Endothelial cell of umbilical vein (primary cell): ENCODE results near the gene TMEM108.

ENCODE experiments used
- CTCF ChIP-seq, 2 donors: IDR thresholded peaks; 1 replicate in 1 of 2; 2 replicates in 1 of 2; pipeline ENCODE4 v1.5.1; 2011; ENCODE audit warnings: low read length in 2 of 2, mild to moderate bottlenecking in 2 of 2, moderate library complexity in 2 of 2, control low read depth in 1 of 2, inconsistent platforms in 1 of 2, low read depth in 1 of 2; ENCODE audit not compliant: insufficient read depth in 1 of 2; ENCODE audit errors: extremely low read depth in 1 of 2
- EZH2 ChIP-seq: IDR thresholded peaks from 2 replicates; pipeline ENCODE4 v1.6.1; 2012; ENCODE audit warnings: borderline replicate concordance, low read depth, mild to moderate bottlenecking, moderate library complexity, low read length, inconsistent platforms; ENCODE audit not compliant: severe bottlenecking
- FOS ChIP-seq: IDR thresholded peaks from 2 replicates; pipeline ENCODE4 v1.6.1; 2011; ENCODE audit warnings: mild to moderate bottlenecking, low read length, moderate library complexity, borderline replicate concordance; ENCODE audit not compliant: insufficient read depth
- JUN ChIP-seq: IDR thresholded peaks from 2 replicates; pipeline ENCODE4 v1.6.1; 2011; ENCODE audit warnings: borderline replicate concordance, low read depth; ENCODE audit not compliant: insufficient read length, insufficient read depth
- MAX ChIP-seq: IDR thresholded peaks from 2 replicates; pipeline ENCODE4 v1.6.1; 2011; ENCODE audit not compliant: insufficient read depth, insufficient read length
- MYC ChIP-seq: IDR thresholded peaks from one replicate; pipeline ENCODE4 v1.6.1; 2011; ENCODE audit warnings: mild to moderate bottlenecking, low read depth, low read length
- POLR2A ChIP-seq: IDR thresholded peaks from 2 replicates; pipeline ENCODE4 v1.6.1; 2012; ENCODE audit warnings: low read depth, mild to moderate bottlenecking, control low read depth, low read length
- POLR2AphosphoS5 ChIP-seq: IDR thresholded peaks from 2 replicates; pipeline ENCODE4 v1.6.1; 2012; ENCODE audit warnings: low read depth, mild to moderate bottlenecking, control low read depth, low read length, moderate library complexity; ENCODE audit not compliant: insufficient read depth

GRCh38 chr3:133042778-133043177 lies 4.6 kb downstream of the TMEM108 start:
- TF ChIP-seq CTCF (IDR thresholded peaks at IDR 0.05; ENCODE audit: extremely low read depth in 1 of 2, insufficient read depth in 1 of 2, low read depth in 1 of 2, low read length in 2 of 2) = no peak
- TF ChIP-seq EZH2 = no peak
- no peak for TF ChIP-seq POLR2A
- TF ChIP-seq POLR2AphosphoS5 = no peak
- TF ChIP-seq MAX = no peak
- TF ChIP-seq JUN = no peak
- TF ChIP-seq MYC = no peak
- TF ChIP-seq FOS = no peak
